GM19239 (cell line): ENCODE data around the gene SH3D21.

Source experiments
- DNase-seq: peaks from one replicate; pipeline ENCODE4 v3.0.0; 2011; ENCODE audit warnings: low spot score; ENCODE audit not compliant: insufficient read length
- FAIRE-seq: peaks from 2 replicates; lab custom pipeline; 2011; peaks lifted over from hg19 to GRCh38; lab: Jason Lieb, UNC

The SH3D21 gene

DNA sequence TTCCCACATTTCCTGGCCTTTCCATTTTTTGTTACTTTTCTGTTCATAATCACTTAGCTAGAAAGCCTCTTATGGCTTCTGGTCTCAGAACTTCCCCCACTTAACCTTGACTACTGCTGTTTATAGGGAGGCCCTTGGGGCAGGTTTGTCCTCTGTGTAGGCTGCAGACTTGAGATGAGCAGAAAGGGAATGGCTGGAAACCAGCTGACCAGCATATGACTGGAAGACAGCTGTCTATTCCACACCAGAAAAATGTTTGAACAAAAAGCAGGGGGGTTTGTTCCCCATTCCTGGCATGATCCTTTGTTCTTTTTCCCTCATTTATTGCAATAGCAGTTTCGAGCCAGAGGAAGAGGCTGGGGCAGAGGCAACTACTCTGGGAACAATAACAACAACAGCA is 4.9 kb upstream of the SH3D21 start:
- no peak for DNase-seq
- no peak for FAIRE-seq

DNA sequence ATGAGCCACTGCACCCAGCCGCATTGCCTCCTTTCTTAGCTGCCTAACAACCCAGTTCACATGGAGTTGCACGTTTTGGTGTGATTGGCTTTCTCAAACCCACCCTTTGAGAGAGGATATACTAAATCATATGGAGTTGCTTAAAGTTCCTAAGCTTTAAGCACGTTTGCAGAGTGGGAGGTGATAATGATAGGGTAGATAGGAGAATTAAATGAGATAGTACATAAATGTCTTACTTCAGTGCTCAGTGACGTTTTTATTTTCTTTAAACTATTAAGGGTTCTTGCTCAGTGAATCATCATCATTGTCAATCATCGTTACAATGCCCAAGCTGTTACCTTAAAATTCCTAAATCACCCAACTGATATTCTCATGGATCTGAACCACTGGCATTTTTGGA is 2.9 kb upstream of the SH3D21 start:
- no peak for FAIRE-seq
- no peak for DNase-seq

DNA sequence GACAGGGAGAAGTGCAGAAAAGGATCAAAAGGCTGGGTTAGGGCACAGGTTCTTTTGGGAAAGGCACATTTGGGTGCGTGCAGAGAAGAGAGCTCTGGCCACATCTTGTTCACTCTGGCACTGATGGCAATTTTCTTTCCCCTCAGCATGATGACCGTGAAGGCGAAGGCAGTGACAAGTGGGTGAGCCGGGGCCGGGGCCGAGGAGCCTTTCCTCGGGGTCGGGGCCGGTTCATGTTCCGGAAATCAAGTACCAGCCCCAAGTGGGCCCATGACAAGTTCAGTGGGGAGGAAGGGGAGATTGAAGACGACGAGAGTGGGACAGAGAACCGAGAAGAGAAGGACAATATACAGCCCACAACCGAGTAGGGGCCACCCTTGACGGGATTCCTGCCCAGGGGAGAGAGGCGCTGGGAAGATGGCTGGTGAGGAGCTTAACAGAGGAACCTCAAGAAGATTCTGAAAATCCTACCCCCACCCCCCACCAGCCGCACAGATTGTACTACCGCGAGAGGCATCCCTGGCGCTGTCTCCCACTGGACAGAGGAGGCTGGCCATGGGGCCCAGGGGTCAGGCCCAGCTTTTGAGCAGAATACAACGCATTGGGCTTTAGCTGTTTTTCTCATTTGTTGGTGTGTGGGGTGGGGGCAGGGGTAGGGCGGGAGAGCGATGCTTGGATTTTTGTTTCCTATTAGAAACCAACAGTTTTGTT is 2.4 kb upstream of the SH3D21 start:
- no peak for DNase-seq
- no peak for FAIRE-seq

DNA sequence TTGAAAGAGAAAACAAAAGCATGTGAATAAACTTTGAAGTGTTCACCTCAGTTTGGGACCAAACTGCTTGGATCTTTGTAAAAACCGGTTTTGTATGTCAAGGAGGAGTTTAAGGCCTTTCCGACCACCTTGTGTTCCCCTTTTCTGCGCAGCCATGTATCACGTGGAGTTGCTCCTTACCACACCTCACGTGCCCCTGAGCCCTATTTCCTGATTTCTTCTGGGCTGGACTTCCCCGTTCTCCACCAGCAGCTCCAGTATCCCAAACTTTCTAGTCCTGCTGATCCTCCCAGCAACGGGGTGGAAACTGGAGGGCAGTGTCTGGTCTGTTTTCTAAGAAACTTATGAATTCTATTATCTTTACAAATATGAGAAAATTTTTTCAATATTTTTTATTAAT is 1.6 kb upstream of the SH3D21 start:
- FAIRE-seq: no peak
- DNase-seq: no peak

DNA sequence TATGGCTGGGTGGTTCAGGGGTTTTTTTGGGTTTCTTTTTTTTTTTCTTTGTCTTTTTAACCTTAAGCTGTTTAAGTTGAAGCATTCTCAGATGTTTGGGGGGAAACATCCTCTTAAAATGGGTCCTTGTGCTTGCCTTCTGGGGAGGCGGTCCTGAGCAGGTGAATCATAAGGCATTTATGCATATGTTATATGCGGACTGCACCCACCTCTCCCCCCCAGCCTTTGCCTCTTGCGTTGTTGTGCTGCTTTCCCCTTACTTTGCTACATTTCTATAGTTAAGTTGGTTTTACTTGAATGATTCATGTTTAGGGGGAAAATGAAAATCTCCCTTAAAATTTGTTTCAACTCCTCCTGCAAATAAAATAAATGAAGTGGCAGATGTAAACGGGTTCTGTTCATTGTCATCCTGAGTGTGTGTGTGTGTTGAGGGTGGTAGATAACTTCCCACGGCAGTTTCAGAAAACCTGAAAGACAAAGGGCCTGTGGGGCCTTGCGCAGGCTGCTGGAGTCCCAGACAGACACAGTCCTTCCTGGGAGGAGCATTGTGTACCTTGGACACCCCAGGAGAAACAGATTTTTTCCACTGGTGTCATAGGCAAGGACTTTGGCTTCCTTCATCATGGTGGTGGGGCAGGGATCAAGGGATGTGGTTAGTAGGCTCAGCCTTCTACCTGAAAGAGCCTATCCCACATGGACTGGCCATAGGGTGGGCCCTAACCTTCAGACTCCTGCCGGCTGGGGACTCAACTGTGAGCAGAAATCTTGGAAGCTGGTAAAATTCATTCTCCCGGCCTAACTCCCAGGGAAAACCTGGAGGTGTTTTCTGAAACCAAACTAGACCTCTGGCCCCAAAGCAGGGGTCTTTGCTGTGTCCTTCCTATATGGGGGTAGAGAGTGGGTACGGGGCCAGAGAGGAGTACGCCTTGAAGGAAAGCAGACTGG is 926 bp upstream of the SH3D21 start:
- no peak for DNase-seq
- peak; percentile 87 for FAIRE-seq

DNA sequence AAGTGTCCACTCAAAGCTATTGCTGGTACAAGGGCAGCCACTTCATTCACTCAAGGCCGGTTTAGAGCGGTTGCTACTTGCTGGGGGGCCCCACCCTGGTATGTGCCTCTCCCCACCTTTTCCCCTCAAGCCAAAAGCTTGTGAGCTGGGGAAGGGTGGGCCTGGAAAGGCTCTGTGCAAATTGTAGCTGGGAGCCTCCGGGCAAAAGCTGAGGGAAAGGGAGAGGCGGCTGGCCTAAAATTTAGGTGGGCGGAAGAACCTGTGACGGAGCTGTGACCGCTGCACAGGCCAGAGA is 306 bp upstream of the SH3D21 start:
- DNase-seq (no peak), FAIRE-seq (no peak)

DNA sequence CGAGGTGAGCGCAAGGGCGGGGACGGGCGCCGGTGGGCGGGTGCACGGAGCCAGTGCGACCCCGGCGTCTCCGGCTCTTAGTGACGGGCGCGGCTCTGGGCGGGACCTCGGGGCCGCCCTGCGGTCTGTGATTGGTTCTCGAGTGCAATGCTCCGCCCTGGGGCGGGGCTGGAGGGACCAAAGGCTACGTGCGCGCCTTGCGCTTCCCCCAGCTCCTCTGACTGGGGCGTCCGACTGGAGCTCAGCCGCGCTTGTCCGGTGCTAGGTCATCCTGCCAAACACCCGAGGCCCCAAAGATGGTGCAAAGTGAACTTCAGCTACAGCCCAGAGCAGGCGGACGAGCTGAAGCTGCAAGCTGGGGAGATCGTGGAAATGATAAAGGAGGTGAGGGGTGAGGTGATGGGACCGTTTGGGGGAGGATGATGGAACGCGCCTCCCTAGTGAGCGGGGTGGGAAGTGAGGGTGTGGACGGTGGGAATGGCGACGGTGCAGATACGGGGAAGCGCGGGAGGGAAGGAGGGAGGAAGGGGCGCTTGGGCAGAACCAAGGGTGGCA is 811 bp downstream of the SH3D21 start:
- DNase-seq (peak; percentile 97), FAIRE-seq (peak; percentile 90)

DNA sequence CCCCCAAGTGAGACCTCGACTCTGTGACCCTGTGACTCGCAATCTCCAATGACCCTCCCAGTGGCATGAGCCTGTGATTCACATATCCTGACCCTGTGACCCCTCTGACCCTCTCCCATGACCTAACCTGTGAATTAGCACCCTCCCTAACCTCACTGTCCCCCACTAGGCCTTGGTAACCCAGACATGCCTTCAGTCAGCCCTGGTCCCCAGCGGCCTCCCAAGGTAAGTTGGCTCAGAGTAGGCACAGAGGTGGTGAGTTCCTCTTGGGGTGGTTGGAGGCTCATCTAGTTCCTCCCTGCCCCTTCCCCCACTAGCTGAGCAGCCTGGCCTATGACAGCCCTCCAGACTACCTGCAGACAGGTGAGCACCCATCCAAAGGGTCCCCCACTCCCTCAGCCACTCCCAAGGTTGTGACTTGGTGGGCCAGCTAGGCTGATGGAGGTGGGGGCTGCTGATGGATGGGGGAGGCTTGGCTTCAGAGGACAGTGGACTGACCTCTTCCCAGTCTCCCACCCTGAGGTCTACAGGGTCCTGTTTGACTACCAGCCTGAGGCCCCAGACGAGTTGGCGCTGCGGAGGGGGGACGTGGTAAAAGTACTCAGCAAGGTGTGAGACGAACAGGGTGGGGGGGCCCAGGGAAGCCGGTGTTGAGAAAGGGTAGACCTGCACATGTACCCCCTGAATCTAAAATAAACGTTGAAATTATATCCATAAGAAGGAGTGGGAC is 1.6 kb downstream of the SH3D21 start:
- FAIRE-seq: peak; percentile 33
- DNase-seq: no peak

DNA sequence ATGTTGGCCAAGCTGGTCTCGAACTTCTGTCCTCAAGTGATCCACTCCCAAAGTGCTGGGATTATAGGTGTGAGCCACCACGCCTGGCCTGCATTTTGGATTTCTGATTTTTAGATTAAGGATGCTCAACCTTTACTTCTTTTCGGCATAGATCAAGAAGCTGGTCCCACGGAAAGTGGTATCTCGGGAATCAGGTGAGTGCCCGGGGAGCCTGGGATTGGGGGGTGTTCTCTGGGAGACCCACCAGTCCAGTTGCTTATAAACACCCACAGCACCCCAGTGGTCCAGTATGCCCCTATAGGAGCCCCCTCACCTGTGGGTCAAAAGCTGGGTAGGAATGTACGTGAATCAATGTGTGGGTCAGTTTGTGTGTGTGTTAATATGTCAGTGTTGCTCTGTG is 3.2 kb downstream of the SH3D21 start:
- DNase-seq: no peak
- no peak for FAIRE-seq

DNA sequence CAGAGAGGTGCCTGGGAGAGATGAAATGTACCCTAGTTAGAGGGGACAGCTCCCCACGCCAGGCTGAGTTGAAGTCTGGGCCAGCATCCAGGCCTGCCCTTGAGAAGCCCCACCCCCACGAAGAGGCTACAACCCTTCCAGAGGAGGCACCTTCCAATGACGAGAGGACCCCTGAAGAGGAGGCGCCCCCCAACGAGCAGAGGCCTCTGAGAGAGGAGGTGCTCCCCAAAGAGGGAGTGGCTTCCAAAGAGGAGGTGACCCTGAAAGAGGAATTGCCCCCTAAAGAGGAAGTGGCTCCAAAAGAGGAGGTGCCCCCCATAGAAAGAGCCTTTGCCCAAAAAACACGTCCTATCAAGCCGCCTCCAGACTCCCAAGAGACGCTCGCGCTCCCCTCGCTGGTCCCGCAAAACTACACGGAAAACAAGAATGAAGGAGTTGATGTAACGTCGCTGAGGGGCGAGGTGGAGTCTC is 14.2 kb downstream of the SH3D21 start:
- FAIRE-seq (peak; percentile 42), DNase-seq (no peak)

DNA sequence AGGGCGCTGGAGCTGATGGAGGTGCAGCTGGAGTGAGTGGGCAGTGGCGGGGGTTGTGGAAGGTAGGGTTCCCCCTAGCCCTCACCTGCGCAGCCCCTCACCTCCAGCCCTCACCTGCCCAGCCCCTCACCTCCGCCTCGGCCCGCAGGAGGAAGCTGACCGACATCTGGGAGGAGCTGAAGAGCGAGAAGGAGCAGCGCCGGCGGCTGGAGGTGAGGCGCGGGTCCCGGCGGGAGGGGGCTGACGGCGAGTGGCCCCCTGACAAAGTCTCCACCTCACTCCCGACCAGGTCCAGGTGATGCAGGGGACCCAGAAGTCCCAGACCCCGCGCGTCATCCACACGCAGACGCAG is 14.6 kb downstream of the SH3D21 start:
- DNase-seq: no peak
- no peak for FAIRE-seq

DNA sequence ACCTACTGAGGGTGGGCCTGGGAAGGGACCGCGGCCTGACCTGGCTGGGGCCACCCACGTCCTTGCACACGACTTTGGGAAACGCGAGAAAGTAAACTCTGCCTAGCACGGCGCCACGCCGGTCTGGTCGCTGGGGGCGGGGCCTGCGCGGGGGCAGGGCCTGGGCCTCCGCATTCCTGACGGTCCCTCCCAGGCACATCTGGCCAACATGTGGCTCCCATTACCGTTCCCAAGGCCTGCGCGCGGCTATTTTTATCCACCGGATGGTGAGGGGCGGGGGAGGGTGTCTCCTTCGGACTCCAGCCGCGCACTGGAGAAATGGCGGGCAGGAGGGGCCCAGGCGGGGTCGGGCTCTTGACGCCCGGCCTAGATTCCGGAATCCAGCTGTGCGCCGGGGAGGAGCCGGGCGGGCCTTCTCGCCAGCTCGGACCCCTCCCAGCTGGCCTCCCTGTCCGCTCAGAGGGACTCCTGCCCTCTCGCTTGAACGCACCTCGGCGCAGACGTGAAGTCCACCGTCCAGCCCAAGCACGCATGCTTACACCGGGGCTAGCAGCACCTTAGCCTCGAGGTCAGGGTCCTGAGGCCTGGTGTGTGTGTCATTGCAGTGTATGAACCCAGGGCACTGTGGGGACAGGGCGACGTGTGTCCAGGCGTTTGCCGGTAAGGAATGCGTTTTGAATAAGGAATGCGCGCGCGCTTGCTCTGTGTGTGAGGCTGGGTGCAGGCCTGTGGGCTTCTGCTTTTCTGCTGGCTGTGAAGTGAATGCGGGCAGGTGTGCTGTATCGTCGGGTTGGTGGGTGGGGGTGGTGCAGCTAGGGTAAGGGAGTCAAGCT is 15.2 kb downstream of the SH3D21 start:
- peak; percentile 8 for FAIRE-seq

DNA sequence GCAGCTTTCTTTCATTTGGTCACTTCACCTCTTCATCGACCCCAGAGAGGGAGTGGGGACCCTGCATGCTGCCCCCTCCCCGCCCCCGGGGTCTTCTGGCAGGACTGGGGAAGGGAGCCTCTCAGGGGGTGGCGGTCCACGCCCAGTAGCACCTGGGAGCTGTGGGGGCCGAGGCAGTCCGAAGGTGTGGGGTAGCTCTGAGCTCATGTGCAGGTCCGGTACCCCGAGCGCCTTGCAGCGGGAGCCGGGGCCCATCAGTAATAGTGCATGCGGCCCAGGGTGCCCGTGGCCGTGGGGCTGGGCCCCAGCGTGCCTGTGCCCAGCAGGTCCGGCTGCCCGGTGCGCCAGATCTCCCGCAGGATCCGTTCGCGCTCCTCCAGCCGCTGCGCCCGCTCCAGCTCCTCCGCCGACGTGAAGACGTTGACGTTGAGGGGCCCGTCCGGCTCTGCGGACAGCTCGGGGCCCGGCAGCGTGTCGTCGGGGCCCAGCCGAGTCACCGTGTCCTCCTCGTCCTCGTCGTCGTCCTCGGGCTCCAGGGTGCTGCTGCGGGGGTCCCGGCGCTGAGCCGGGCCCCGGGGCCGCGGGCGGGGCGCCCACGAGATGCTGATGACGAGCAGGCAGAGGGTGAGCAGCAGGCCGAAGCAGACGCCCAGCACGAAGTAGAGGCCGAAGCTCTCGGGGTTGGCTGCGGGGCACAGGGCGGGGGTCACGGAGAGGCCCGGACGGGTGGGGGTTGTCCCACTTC is 16.0 kb downstream of the SH3D21 start:
- FAIRE-seq: no peak
- no peak for DNase-seq

More for the DNA sequence above, 15.2 kb downstream of the SH3D21 start:
- no peak for DNase-seq

DNA sequence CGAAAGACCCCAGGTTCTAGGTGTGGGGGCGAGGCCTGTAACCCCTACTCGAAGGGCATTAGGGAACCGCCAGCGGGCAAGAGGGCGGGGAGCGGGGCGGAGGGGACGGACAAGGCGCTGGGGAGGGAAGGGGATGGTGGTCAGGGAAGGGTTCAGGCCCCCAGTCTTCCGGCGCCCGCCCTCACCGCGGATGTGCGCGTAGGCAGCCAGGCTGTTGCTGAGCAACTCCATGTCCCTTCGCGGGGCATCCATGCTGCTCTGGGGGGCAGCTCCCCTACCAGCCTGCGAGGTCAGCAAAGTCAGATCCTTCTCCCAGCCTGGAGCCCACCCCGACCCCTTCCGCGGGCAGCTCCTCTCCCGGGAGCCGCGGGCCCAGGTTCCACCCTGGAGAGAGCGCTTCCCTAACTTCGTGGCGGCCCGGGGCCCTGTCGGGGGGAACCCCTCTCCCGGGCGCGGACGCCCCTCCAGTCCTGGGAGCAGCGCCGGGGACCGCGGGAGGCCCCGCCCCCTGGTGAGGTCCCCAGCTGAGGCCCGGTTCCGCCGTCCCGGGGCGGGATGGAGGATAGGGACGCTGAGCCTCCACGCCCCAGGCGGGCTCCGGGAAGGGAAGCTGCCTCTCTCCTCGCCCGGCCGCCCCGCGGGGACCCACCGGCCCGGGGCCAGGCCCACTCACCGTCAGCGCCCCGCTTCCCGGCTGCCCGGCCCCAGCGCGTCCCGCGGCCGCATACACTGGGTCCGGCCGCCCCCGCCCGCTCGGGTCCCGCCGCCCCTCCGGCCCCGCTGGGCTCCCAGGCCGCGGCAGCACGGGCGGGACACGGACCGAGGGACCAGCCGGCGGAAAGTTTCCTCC is 16.8 kb downstream of the SH3D21 start:
- DNase-seq (peak; percentile 63), FAIRE-seq (peak; percentile 35)

DNA sequence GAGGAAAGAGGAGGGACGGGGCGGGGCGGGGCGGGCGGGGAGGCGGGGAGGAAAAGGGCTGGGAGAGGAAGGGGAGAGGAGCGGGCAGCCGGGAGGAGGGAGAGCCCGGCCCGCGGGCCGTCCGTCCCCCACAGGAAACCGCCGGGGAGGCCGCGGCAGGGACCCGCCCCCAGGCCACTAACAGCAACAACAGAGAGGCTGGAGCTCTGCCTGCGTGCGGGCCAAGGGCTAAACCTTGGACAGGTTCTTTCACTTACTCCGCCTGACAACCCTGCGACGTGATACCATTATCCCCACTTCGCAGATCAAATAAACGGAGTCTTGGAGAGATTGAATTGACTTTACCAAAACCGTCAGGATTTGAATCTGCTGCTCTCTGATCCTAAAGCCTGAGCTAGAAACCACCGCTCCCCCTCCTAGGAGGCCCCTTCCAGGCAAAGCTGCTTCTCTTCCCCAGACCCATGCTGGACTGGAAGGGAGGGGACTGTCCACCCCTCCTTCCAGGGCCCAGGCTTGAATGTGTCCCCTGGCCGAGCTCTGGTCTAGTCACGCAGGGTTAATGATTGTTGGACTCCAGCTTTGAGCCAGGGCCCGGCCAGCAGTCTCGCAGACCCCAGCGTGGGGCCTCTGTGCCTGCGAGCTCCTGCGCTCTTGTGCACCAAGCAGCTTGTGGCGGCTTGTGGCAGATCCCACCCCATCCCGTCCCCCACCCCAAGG is 17.6 kb downstream of the SH3D21 start, which contains the start of gene EVA1B:
EVA1B (minus strand) TSS at position 10 of the 717 bp plus-strand sequence. CDS start 608 bp downstream, outside the sequence.
- FAIRE-seq: peak; percentile 83
- no peak for DNase-seq

DNA sequence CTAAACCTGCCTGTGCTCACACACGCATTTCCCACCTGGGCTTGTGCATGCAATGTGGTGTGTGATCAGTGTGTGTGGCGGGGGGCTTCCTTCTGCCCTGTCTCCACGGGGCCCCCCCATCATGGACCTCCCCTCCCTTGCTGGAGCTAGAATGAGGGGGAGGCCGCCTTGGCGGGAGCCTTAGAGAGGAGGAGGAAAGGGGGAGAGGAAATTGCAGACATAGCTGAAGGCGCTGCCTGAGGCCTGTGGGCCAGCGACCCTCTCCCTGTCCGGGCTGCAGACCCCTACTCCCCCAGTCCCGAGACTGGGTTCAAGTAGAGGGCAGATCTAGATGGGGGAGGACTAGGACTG is 18.2 kb downstream of the SH3D21 start:
- DNase-seq: no peak
- FAIRE-seq: no peak

DNA sequence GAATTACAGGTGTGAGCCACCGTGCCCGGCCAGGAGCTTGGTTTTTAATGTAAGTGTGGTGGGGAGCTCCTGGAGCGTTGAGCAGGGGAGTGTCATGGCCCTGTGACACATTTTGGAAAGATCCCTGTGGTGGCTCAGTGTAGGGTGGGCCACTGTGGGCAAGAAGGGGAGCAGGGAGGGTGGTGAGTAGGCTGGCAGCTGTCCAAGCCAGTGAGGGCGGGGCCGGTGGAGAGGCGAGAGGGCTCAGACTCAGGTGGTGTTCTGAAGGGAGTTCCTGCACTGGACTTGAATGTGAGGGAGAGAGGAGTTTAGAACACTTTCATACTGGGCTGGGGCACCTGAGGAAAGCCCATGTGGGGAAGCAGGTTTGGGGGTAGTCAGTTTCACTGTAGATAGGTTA is 20.3 kb downstream of the SH3D21 start:
- no peak for DNase-seq
- no peak for FAIRE-seq
